Activated CD8-positive, alpha-beta memory T cell treated with anti-CD3 and anti-CD28 coated beads for 48 hours (primary cell): ENCODE results near the gene SETD9.

ENCODE experiments used
- DNase-seq, 3 experiments: peaks; one replicate each; pipeline ENCODE4 v3.0.0-alpha.2; 2020; ENCODE audit warnings: low read depth in 2 of 3, low spot score in 2 of 3

SETD9 gene, protein sequence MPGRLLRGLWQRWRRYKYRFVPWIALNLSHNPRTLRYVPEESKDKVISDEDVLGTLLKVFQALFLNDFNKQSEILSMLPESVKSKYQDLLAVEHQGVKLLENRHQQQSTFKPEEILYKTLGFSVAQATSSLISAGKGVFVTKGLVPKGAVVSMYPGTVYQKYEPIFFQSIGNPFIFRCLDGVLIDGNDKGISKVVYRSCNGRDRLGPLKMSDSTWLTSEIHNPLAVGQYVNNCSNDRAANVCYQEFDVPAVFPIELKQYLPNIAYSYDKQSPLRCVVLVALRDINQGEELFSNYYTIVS

DNA sequence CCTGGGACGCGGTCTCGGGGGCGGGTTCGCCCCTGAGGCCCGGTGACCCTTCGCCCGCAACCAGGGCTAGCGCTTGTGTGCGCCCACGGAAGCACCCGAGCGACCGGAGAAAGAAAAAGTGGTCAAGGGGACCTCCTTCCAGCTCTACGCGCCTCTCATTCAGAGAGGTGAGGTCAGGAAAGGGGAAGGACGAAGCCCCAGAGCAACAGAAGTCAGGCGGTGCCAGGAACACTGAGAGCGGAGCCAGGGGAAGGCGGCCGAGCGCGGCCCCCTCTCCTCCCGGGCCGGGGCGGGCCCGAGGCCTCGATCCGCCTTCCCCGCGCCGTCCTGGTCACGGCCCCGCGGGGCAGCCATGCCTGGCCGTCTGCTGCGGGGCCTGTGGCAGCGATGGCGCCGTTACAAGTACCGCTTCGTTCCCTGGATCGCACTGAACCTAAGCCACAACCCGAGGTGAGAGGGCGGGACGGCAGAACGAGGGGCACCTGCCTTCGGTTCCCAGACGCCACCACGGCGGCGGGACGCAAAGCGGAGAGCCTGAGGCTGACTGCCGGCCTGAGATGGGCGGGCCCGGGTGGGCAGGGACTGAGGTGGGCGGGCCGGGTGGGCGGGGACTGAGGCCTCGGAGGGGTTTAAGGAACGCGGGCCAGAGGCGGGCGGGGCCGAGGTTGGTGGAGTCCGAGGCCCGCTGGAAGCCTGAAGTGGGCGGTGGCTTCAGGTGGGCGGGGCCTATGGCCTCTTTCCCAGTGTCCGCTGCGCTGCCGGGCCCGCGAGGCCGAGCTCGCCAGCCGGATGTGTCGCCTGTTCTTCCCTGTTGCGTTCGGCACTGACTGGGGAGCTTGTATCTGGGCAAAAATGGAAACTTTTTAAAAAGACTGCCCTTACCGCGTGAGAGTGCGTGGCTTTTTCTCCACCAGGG lies at the start of gene SETD9:
SETD9 (plus strand) TSS at position 303 of the 916 bp plus-strand sequence; CDS start at position 353, 50 bp downstream.
- DNase-seq, result peak; percentile 77 to 89 (median 78)

- no peak for DNase-seq
These were observed 47.4 kb upstream of the SETD9 start for GRCh38 chr5:56861893-56862485.

DNA sequence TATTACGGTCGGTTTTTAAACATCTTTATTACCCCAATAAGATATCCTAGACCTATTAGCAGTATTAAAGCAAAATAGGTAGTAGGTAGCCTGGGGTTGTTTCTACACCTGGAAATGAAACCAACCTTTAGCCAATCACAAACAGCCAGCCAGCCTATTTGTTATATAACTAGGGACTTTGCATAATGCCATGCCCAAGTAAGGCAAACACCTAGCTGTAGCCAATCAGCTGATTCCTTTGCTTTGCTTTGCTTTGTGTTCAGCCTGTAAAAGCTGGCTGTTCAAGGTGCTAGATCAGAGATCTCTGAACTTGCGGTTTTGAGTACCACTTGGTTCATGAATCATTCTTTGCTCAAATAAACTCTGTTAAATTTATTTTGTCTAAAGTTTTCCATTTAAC lies 46.5 kb upstream of the SETD9 start:
- no peak for DNase-seq

DNA sequence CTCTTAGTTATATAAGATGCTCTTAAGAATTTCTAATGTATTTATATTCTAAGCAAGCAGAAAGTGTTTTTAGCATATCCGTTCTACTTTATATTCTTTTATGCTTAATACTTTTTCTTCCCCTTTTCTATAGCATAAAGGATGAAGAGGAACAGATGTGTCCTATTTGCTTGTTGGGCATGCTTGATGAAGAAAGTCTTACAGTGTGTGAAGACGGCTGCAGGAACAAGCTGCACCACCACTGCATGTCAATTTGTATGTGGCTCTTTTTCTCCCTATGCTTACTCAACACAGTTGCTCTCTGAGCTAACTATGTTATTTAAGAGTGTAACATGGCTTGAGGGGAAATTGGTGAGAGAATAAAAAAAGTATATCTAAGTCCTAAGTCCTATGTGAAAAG lies 37.6 kb upstream of the SETD9 start:
- DNase-seq, result no peak

DNA sequence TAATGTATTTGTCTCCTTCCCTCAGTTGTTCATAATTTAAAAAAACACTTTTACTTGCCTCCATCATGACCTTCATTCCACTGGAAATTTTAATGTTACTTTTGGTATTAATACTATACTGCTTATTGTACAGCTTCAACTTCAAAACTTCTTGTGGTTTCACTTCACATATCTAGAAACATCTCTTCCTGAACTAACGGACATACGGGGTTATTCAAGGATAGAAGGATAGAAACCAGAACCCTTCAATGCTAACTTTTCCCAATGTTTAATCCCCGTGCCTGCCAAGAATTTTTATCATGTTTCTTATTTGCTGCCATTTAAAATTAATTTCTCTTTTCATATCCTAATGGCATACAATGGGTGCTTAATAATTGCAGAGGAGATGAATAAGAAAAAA lies 36.3 kb upstream of the SETD9 start:
- no peak for DNase-seq

DNA sequence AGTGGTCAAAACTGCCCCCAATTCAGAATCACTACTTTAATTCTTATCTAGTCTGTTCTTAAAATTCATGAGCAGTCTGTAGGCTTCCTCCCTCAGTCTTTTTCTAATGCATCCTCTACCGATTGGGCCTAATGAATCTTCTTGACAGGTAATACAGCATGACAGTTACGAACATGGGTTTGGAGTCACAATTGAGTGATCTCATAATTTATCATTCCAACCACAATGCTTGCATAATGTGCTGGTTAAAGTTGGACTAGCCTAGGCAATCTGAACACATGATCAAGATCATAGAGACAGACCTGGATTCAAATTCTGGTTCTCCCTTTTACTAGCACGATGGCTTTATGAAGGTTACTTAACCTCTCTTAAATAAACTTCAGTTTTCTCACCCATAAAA lies 33.1 kb upstream of the SETD9 start:
- no peak for DNase-seq

DNA sequence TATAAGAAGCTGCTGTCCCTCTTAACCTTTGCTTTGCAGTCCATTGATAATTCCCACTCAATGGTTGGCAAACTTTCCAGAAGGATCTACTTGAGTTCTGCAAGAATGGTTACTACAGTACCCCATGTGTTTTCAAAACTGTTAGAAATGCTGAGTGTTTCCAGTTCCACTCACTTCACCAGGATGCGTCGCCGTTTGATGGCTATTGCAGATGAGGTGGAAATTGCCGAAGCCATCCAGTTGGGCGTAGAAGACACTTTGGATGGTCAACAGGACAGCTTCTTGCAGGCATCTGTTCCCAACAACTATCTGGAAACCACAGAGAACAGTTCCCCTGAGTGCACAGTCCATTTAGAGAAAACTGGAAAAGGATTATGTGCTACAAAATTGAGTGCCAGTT lies 27.8 kb upstream of the SETD9 start:
- no peak for DNase-seq

GRCh38 chr5:56893251-56893951 lies 16.0 kb upstream of the SETD9 start:
- DNase-seq, result no peak

DNA sequence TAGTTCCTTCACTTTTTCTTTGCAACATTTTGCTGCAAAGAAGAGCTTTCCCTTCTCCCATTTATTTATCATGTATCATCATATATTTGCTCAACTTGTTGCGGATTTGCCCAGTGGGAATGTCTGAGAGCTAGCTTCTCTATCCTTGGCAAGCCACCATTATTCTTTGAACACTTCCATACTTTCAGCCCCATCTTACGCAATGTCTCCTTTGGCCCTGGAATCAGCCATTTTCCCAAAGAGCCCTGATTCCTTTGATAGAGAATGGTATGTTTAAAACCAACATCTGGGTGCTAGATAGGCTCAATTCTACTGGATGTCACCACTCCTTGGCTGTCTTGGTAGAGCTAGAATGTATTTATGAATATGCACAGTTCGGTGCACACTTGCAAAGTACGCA lies 12.6 kb upstream of the SETD9 start:
- no peak for DNase-seq

DNA sequence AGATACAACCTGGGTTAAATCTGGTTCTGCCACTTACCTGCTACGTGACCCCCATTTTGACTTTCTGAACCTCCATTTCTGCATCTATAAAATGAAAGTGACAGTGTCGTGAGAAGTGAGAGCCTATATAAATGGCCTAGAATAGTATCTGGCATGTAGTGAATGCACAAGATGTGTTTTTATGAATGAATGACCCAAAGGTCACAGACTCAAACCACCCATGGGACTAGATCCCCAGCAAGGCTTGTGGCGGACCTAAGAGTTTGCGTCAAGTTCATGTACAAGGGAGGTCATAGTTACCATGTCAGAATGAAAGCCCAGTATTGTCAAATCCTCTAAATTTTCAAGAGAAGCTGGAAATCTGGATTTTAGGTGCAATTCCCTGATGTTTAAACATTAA lies 11.2 kb upstream of the SETD9 start:
- no peak for DNase-seq

DNA sequence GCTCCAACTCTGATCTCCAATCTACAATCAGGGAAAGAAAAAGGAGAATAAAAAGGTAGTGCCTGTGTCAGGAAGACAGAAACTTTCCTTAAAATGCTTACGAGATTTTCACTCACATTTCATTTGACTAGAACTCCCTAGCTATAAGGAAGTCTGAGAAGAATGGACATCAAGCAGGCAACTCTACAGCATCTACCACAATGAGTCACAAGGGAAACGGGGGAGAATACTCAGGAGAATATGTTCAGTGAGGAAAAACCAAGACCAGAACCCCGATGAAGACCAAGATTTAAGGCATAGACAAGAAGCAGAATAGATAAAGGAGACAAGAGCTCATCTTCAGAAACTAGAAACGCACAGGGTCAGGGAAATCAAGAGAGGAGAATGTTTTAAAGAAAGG lies 9.0 kb upstream of the SETD9 start:
- no peak for DNase-seq

DNA sequence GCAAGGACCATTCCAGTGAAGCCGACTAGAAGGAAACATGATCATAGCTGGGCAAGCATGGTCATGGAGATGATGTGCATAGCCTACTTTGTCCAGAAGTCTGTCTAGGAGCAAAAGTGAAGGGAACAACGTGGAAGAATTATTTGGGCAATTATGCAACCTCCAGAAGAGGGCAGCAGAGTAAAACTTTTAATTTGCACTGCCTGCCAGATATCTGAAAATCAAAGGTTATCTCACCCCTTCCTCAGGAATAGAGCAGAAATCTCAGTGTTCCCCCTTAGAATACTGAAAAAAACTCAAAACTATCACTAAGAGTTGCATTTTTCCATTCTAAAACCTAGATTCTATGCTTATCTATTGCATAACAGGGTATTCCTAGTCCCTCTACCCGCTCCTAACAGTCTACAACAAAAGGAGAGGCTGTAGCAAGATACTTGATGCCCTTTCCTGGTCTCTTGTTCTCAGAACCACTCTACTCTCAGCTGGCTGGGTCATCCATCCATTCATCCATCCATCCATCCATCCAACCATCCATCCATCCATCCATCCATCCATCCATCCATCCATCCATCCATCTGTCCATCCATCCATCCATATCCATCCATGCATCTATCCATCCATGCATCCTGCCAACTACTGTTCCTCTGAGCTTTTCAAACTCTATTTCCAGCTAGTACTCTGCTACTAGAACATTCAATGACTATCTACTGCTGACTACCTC lies 8.4 kb upstream of the SETD9 start:
- no peak for DNase-seq

DNA sequence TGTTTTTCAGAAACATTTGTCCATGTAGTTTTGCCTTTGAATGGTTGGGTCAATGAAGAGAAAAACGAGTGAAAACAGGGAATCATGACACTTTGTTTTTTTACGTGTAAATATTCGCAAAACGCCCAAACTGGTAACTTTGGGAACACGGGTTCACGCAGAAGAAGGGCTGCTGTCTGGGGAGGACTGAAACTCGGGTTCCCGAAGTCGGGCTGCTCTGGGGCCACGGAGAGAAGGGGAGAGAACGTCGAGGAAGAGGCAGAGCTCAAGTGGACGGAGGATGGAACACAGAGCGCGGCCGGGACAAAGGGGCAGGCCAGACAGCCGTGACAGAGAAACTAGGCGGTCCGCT lies 478 bp upstream of the SETD9 start:
- DNase-seq, result no peak

- peak in 1 of 3 experiments; percentile 23 for DNase-seq
These were observed 992 bp downstream of the SETD9 start for GRCh38 chr5:56910210-56910965.

GRCh38 chr5:56913766-56914165 lies 4.4 kb downstream of the SETD9 start:
- DNase-seq, result no peak

DNA sequence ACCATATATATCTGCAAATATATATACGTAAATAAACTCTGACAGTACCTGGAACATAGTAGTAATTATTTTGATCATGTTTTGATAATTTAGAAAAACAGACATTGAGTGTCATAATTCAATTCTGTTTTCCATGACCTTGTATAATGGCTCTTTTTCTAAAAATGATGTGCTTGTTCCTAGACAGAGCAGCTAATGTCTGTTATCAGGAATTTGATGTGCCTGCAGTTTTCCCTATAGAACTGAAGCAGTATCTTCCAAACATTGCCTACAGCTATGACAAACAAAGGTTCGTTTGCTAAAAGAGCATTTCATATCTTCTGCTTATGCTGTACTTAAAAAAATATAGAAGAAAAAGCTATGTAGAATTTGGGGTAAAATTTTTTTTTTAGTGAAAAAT lies 5.3 kb downstream of the SETD9 start:
- no peak for DNase-seq

DNA sequence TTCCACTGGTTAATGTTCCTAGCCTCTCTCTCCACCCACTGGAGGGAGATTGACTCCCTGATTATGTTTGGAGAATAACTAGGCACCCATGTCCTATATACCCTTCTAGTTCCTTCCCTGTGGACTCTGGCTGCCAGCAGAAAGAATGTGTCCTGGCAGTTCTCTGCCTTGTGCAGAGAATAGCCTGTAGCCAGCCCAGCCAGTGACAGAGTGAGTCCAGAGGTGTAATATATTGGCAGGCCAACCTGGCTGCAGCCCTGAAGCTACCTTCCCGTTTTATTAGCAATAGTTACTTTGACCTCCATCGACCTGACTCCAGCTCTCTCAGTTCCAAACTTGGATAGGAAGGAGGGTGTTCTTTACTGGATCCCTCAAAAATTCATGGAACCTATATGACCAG lies 8.1 kb downstream of the SETD9 start:
- DNase-seq, result no peak

- no peak for DNase-seq
These were observed 8.7 kb downstream of the SETD9 start for GRCh38 chr5:56918054-56918453.

GRCh38 chr5:56919942-56920662 lies 10.7 kb downstream of the SETD9 start:
- no peak for DNase-seq
